ENCODE results near the gene RBFA.
A peak's percentile ranks its signal among the peaks of the same experiment; 100 is the strongest.

RBFA gene

DNA sequence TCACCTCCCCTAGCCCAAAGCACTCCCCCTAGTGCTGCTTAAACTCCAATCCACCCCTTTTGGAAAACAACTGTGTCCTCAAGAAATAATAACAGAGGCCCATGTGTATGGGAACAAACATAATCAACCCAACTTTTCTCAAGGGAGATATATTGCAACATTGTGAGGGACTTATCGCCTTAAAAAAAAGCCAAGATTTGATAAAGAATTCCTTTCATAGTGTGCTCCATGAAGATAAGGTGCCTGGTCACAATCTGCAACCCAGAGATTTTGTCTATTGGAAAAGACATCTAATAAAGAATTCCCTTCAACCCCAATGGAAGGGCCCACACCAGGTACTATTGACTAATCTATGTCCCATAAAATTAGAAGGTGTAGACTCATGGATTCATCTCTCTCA, 4.5 kb upstream of the RBFA start:
- no peak for DNase-seq (ENCODE audit: low spot score)

GRCh38 chr18:80033181-80034067, 810 bp upstream of the RBFA start:
- peak; percentile 76 for DNase-seq (ENCODE audit: low spot score)

- no peak for DNase-seq (ENCODE audit: low spot score)
These were observed 695 bp downstream of the RBFA start for GRCh38 chr18:80034852-80035406.

- DNase-seq (ENCODE audit: low spot score): no peak
These were observed 1.8 kb downstream of the RBFA start for GRCh38 chr18:80035997-80036396.

GRCh38 chr18:80037300-80037699, 3.1 kb downstream of the RBFA start:
- DNase-seq (ENCODE audit: low spot score): no peak

GRCh38 chr18:80037869-80038630, 3.8 kb downstream of the RBFA start:
- no peak for DNase-seq (ENCODE audit: low spot score)

DNA sequence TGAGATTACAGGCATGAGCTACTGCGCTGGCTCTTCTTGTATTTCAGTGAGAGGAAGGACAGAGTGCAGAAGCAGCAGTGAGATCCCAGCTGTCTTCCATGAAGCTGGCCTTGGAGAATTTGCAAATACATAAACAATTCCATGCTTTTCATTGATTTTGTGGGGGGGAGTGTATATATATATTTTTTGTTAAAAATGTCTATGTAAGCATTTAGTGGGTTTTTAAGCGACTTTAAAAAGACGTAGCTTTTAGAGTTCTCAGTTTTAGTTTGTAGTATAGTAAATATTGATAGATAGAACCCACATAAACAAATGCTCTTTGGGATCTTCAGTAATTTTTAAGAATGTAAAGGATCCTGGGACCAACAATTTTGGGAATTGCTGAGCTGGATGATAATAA, 6.3 kb downstream of the RBFA start:
- DNase-seq (ENCODE audit: low spot score): no peak

DNA sequence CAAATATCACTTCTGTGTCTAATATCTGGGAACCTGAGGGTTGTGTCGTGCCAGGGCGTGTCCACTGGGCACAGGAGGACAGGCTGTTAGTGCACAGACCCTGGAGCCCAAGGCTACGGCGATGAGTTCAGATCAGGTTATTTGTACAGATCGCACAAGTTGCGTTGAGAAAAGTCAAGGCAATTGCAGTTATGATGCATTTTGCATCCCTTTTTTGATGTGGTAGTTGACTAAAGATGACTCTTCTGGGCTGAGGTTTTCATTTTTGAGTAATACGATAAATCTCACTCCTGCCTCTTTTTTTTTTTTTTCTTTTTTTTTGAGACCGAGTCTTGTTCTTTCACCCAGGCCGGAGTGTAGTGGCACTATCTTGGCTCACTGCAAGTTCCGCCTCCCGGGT, 7.2 kb downstream of the RBFA start:
- DNase-seq (ENCODE audit: low spot score): no peak

DNA sequence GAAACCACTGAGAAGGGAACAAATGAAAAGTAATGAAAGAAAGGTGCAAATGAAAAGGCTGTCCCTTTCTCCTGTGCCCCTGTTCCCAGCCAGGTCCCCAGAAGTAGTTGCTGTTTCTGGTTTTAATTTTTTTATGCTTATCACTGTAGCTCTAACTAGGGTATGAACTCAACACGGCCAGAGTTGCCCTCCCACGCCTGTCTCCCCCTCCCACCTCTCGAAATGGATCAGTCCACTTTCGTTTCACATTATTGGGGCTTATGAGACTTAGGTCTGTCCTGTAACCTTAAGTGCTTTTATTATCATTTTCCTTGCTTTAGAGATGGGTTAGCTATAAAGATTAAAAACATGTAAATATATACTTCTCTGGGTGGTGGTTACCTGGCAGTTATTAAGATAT, 8.6 kb downstream of the RBFA start:
- DNase-seq (ENCODE audit: low spot score): no peak

- DNase-seq (ENCODE audit: low spot score): no peak
These were observed 9.8 kb downstream of the RBFA start for GRCh38 chr18:80044072-80044471.

GRCh38 chr18:80046011-80046410, 11.8 kb downstream of the RBFA start:
- no peak for DNase-seq (ENCODE audit: low spot score)

GRCh38 chr18:80046431-80046830, 12.2 kb downstream of the RBFA start:
- no peak for DNase-seq (ENCODE audit: low spot score)

DNA sequence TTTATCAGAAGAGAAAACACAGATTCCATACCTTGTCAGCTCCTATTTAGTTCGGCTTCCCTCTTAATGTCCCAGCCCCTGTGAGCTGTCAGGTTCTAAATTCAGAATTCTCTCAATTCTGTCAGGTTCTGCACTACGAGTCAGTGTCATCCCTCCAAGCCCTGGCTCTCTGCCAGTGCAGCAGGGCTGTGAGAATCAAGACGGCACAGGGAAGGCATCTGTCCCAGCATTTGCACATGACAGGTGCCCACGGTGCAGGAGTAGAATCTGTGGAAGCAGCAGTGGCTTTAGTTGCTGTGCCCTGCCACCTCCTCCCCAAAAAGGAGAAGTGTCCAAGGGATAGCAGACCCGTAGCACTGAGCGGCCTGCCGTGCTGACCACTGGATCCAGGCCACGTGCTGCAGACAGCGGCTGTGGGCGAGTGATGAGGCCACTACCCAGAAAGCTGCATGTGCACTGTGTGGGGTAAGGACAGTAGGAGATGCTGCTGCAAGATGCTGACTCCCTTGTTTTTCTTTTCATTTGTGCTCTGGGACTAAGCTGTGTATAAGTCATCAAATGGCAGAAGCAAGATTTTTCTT, 12.8 kb downstream of the RBFA start:
- no peak for DNase-seq (ENCODE audit: low spot score)

DNA sequence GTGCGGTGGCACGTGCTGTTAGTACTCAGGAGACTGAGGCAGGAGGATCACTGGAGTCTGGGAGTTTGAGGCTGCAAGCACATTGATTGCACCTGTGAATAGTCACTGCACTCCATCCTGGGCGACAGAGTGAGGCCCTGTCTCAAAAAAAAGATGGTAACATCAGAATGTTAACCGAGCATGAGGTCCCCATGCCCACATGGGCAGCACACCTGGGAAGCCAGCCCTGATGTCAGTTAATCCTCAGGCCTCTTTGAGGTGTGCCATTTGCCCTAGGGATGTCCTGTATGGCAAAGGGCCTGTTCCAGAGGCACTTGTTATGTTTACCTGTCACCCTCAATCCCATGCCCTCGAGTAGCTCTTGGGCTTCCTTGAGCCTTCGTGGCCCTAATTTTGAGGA, 16.6 kb downstream of the RBFA start:
- no peak for DNase-seq (ENCODE audit: low spot score)

GRCh38 chr18:80056095-80056494, 21.9 kb downstream of the RBFA start:
- no peak for DNase-seq (ENCODE audit: low spot score)

DNA sequence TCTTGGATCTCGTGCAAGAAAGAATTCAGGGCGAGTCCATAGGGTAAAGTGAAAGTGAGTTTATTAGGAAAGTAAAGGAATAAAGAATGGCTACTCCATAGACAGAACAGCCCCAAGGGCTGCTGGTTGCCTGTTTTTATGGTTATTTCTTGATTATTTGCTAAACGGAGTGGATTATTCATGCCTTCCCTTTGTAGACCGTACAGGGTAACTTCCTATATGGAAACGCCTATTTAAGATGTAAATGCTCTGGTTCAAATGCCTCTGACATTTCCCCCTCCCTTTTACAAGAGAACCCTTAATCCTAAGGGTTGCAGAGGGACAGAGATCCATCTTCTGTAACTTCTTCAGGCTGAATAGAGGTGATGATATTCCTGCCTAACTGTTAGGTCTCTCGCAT, 25.7 kb downstream of the RBFA start:
- no peak for DNase-seq (ENCODE audit: low spot score)

DNA sequence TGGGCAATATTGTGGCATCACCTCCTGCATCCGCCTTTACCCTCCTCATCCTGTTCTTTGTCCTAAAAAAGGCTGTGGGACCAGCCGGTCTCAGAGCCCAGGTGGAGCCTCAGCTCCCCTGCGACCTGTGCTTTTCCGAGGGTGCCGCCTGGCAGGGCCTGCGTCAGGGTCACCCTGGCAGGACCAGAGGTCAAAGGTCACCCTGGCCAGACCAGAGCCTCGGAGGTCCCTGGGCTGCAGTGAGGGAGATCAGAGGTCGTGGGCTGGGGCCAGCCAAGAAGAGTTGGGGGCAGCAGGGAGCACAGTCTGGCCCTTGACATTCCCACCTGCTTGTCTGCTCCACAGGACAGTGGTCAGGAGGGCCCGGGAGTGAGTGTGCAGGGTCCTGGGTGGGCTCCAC, 31.5 kb downstream of the RBFA start:
- no peak for DNase-seq (ENCODE audit: low spot score)

- no peak for DNase-seq (ENCODE audit: low spot score)
These were observed 33.1 kb downstream of the RBFA start for GRCh38 chr18:80067321-80067720.

DNA sequence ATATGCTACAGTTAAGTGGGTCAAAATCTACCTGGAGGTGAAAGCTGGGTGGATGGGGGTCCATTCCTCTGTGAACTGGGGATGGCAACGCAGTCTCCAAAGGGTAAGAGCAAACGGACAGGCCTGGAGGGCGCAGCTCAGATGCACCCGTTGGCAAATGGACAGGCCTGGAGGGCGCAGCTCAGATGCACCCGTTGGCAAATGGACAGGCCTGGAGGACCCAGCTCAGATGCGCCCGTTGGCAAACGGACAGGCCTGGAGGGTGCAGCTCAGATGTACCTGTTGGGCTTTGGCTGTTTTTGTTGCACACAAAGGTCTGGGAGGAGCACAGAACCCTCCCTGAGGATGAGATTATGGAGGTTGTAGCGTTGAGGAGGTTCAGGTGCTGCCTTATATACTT, 33.7 kb downstream of the RBFA start:
- no peak for DNase-seq (ENCODE audit: low spot score)

- no peak for DNase-seq (ENCODE audit: low spot score)
These were observed 34.5 kb downstream of the RBFA start for GRCh38 chr18:80068571-80069272.

GRCh38 chr18:80070825-80071224, 36.6 kb downstream of the RBFA start:
- DNase-seq (ENCODE audit: low spot score): no peak

- no peak for DNase-seq (ENCODE audit: low spot score)
These were observed 39.9 kb downstream of the RBFA start for GRCh38 chr18:80074183-80074582.
